Left forelimb (tissue), 1 donor: Measurements from ENCODE around the gene RARS1.
"Not testable (repeated sequence)": the region's sequence is repeated elsewhere in the genome, so short reads cannot be mapped to it uniquely, and the experiment has no call there.

ENCODE experiments used
- DNase-seq: peaks from one replicate; pipeline ENCODE4 v3.0.0-alpha.2; 2018; ENCODE audit warnings: low spot score

Gene RARS1

GRCh38 chr5:168481330-168481788, 4.9 kb upstream of the RARS1 start:
- no peak for DNase-seq

GRCh38 chr5:168482361-168482760, 3.9 kb upstream of the RARS1 start:
- DNase-seq: no peak

GRCh38 chr5:168489059-168489458, 2.8 kb downstream of the RARS1 start:
- DNase-seq: no peak

- no peak for DNase-seq
Observed at GRCh38 chr5:168494057-168494555, 7.8 kb downstream of the RARS1 start.

GRCh38 chr5:168502563-168503237, 16.4 kb downstream of the RARS1 start:
- no peak for DNase-seq

- DNase-seq: no peak
Observed at GRCh38 chr5:168513861-168514428, 27.7 kb downstream of the RARS1 start.

- no peak for DNase-seq
Observed at GRCh38 chr5:168525856-168526255, 39.6 kb downstream of the RARS1 start.

GRCh38 chr5:168527756-168528295, 41.6 kb downstream of the RARS1 start:
- DNase-seq: no peak

GRCh38 chr5:168528521-168529373, 42.5 kb downstream of the RARS1 start, which contains the start of gene FBLL1:
TSS of gene FBLL1 (plus strand) at chr5:168529305. CDS start at chr5:168529505, 200 bp downstream.
- no peak for DNase-seq

- no peak for DNase-seq
Observed at GRCh38 chr5:168529374-168530234, 43.3 kb downstream of the RARS1 start.

GRCh38 chr5:168530621-168531150, 44.4 kb downstream of the RARS1 start:
- no peak for DNase-seq

GRCh38 chr5:168531191-168531590, 44.9 kb downstream of the RARS1 start:
- DNase-seq: no peak

GRCh38 chr5:168531987-168532864, 46.0 kb downstream of the RARS1 start:
- DNase-seq: no peak

- not testable (repeated sequence) for DNase-seq
Observed at GRCh38 chr5:168534351-168534750, 48.1 kb downstream of the RARS1 start.

- DNase-seq: no peak
Observed at GRCh38 chr5:168537176-168537575, 50.9 kb downstream of the RARS1 start.

GRCh38 chr5:168549554-168549953, 63.3 kb downstream of the RARS1 start:
- DNase-seq: no peak

GRCh38 chr5:168550656-168551055, 64.4 kb downstream of the RARS1 start:
- no peak for DNase-seq

GRCh38 chr5:168552146-168552545, 65.9 kb downstream of the RARS1 start:
- no peak for DNase-seq

- no peak for DNase-seq
Observed at GRCh38 chr5:168553377-168554130, 67.3 kb downstream of the RARS1 start.
